NT2/D1 (cell line): ENCODE data around the gene ZNF91.
"Not testable (repeated sequence)": the region's sequence is repeated elsewhere in the genome, so short reads cannot be mapped to it uniquely, and the experiment has no call there.

ENCODE experiments used
- SUZ12 ChIP-seq: IDR thresholded peaks from 2 replicates; pipeline ENCODE4 v1.6.1; 2011; ENCODE audit not compliant: insufficient read length, insufficient read depth; ENCODE audit errors: extremely low read depth
- YY1 ChIP-seq: IDR thresholded peaks from 2 replicates; pipeline ENCODE4 v1.6.1; 2011; ENCODE audit not compliant: insufficient read length, insufficient read depth
- ZNF274 ChIP-seq: IDR thresholded peaks from 2 replicates; pipeline ENCODE4 v1.6.1; 2011; ENCODE audit warnings: mild to moderate bottlenecking, low read depth, low read length

- TF ChIP-seq YY1, ZNF274, SUZ12: not testable (repeated sequence)
Observed at GRCh38 chr19:23395722-23396117, 449 bp upstream of the ZNF91 start.
